Ramos (cell line): ENCODE data around the gene UVSSA.
"Not testable (repeated sequence)": the region's sequence is repeated elsewhere in the genome, so short reads cannot be mapped to it uniquely, and the experiment has no call there.

Source experiments
- in situ Hi-C: fragments of 300-500 bp; cut with MboI; formaldehyde crosslinking; loops from one replicate; pipeline ENCODE4 v1.14.3; 2022; ENCODE audit warnings: low sequenced_read_pairs; ENCODE audit not compliant: unreplicated experiment

The UVSSA gene

GRCh38 chr4:1361431-1361830 lies 14.4 kb downstream of the UVSSA start:
- in situ Hi-C loops = no loop called here

DNA sequence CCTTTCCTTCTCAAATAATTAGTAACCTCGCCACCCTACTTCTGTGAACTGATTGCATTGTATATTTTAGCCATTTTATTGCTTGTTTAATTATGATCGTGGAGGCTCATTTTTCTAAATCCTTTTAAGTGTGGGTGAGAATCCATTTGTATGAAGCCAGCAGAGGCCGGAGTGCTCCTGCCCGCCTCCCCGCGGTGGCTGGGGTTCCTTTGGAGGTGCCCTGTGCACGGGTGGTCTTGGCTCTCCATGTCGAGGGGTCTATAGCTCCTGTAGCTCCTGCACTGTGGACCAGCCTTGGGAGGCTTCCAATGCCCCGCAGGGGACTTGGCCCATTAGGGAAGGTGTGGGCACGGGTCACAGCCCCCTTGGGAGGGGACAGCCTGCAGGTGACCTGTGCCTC lies 15.0 kb downstream of the UVSSA start:
- in situ Hi-C loops = no loop called here

- in situ Hi-C loops = no loop called here
These were observed 15.5 kb downstream of the UVSSA start for GRCh38 chr4:1362521-1362920.

GRCh38 chr4:1363513-1363912 lies 16.5 kb downstream of the UVSSA start:
- in situ Hi-C loops = no loop called here

DNA sequence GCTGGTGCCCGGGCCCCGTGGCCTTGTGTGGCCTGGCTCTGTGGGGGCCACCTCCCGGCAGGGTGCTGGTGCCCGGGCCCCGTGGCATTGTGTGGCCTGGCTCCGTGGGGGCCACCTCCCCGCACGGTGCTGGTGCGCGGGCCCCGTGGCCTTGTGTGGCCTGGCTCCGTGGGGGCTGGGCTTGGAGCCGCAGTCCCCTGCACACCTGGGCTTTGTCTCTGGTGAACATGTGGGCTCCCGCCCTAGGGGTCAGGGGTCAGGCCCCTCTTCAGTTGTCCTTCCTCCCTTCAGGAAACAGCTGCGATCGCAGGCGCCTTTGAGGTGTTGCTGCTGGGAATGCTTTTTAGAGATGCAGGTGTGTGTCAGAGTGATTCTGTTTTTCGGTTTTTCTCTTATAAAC lies 17.2 kb downstream of the UVSSA start:
- in situ Hi-C loops = no loop called here

DNA sequence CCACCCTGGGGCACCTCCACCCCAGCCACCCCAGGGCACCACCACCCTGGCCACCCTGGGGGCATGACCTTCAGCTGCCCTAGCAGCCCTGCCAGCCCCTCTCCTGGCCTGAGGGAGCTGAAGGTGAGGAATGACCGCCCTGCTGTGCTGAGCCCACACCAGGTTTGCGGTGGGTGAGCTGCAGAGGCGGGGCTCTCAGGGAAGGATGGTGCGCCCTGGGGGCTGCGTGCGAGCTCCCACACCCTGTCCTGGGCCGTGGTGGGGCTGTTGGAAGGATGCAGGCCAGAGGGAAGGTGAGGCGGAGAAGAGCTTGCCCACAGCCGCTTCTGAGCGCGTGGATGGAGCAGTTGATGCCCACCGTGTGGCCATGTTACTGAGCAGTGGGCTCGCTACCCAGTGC lies 17.7 kb downstream of the UVSSA start:
- in situ Hi-C loops = no loop called here

DNA sequence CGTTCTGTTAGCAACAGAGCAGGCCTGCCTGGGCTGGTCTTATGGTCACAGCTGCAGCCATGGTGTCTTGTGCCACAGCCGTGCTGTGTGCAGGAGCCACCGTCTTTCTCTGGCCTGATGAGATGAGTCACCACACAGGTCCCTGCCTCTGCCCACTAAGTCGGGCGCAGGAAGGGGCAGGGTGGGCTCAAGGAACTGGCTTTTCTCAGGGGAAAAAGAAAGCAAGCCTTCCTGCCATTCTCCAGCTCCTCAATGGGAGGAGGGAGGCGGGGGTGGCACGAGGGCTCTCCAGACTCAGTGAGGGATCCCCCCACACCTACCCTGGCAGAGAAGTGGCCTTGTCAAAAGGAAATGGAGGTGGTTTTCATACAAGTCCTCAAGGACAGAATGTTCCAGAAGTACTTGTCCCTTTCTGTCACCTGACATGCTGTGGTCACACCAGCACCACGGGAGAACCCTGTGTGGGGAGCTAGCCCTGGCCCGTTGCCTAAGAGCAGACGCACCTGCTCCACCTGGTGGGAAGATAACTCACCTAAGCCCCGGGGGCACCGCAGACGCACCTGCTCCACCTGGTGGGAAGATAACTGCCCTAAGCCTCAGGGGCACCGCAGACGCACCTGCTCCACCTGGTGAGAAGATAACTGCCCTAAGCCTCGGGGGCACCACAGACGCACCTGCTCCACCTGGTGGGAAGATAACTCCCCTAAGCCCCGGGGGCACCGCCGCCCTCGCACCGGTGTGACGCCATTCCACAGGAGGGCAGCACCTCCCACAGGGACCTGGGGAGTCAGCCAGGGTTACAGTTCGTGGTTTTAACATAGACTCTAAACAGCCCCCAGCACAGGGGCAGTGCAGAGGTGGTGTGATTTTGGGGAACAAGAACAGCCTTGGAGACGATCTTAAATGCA lies 18.5 kb downstream of the UVSSA start:
- in situ Hi-C loops = no loop called here

DNA sequence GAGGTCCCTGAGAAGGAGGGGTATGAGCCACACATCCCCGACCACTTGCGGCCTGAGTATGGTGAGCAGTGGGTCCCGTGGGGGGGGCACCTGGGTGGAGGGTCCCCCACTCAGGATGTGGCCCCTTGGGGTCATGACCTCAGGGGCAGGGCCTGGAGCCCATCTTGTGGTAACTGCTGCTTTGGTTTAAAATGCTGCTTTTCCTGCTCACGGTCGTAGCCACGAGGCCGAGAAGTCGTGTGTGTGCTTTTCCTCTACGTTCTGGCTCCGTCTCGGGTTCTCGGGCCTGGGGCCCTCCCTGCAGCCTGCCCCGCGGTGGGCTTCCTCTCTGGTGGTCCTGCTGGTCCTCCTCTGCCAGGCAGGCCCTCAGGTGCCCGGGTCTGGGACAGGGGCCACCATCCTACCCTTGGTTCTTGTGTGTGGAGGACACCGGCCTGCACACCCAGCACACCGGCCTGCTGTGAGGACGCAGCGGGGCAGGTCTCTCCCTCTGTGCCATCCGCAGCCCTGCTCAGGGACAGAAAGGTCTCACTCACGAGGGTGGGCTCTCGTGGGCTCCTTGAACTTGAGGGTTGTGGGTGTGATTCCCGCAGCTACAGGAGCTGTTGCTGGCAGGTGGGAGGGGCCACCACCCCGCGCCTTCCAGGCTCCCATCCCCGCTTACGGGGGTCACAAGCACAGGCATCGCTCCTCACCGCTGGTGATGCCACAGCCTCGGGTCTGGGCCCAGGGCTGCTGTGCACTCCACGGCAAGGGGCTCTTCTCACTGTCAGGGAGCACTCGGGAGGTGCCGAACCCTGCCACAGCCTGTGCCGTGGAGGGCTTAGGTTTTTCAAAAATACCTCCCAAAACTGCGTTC lies 19.6 kb downstream of the UVSSA start:
- in situ Hi-C loops = no loop called here

DNA sequence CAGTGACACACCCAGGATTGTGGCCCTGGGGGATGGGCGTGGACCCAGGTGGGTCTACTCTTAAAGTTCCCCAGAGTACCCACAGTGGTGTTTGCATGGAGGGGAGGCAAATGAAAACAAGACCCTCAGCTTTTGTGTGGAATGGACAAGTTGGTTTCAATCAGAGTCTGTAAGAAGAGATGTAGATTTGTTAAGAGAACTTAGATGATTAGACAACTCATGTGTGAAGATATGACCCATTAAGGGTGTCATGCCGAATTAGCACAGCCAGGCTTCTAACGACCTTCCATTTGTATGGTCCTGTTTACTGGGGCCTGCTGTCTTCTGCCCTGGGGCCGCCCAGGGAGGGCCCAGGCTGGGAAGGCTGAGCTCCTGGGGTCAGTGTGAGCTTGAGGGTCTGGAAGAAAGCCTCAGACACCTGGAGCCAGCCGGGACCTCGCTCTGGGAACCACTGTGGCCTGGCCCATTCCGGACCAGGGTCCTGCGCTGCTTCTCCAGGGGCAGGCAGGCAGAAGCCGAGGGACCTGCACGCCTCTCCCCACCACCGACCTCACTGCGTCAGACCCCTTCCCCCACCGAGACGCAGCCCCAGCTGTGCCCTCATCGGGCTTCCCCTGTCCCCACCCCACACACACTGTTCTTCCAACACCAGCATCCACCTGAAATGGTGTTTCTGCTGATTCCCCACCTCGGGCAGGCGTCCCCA lies 20.4 kb downstream of the UVSSA start:
- in situ Hi-C loops = no loop called here

DNA sequence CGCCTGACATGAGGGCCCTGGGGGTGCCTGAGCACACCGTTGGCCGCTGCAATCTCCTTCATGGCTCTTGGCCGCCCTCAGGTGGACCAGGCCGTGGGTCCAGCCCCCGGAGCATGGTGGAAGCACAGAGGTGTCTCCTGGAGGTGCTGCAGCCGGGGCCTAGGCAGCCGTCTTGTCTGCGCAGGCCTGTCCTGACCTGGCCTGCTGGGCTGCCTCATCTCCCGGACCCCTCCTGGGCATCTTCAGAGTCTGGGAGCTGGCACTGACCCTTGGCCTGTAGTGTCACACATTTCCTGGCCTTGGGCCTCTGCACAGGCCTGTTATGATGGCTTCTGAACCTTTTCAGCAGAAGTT lies 20.9 kb downstream of the UVSSA start:
- in situ Hi-C loops = no loop called here

- in situ Hi-C loops = no loop called here
These were observed 21.5 kb downstream of the UVSSA start for GRCh38 chr4:1368421-1369090.

GRCh38 chr4:1369091-1369450 lies 22.1 kb downstream of the UVSSA start:
- in situ Hi-C loops = no loop called here

GRCh38 chr4:1369479-1370079 lies 22.6 kb downstream of the UVSSA start:
- in situ Hi-C loops = no loop called here

GRCh38 chr4:1370321-1371124 lies 23.5 kb downstream of the UVSSA start:
- in situ Hi-C loops = no loop called here

DNA sequence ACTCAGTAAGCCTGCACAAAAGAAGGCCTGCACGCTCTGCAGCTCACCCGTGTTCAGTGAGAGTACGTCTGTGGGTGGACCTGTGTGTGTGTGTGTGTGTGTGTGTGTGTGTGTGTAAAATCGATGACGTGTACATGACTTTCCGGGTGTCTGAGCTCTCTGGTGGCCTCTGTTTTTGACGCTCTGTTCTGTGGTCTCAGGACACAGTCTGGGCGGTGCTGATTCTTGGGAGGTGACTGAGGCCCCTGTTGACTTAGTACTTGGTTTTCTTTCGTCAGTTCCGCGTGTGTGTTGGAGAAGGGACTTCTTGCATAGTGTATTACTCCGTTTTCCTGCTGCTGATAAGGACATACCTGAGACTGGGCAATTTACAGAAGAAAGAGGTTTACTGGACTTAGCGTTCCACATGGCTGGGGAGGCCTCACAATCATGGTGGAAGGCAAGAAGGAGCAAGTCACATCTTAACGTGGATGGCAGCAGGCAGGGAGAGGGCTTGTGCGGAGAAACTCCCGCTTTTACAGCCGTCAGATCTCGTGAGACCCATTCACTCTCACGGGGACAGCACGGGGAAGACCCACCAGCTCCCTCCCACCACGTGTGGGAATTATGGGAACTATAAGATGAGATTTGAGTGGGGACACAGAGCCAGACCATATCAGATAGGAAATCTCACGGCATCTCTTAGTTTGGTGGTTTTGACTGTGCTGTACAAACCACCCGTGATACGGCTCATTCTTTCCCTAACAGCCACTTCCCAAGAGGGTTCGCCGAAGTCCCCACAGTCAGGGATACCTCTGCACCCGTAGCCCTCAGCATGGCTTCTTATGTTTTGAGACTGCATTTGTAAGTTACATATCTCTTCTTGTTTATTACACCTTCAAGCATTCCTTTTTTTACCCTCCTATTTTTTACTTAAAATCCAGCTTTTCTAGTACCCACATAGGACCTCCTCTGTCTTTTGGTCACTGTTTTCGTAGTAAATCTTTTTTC lies 24.5 kb downstream of the UVSSA start:
- in situ Hi-C loops = no loop called here

DNA sequence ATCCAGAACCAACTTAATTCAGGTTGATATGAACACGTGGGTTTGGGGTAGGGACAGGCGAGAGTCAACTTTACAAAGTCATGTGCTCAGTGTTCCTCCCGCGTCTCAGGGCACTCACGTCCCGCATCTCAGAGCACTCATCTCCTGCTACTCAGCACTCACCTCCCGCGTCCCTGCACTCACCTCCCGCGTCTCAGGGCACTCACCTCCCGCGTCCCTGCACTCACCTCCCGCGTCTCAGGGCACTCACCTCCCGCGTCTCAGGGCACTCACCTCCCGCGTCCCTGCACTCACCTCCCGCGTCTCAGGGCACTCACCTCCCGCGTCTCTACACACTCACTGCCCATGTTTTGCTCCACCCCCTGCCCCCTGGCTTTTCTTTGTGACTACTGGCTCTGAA lies 25.6 kb downstream of the UVSSA start:
- in situ Hi-C loops = not testable (repeated sequence)

- in situ Hi-C loops = no loop called here
These were observed 27.1 kb downstream of the UVSSA start for GRCh38 chr4:1373892-1374705.
